ENCODE results near the gene PCMTD2.
"Not testable (repeated sequence)": the region's sequence is repeated elsewhere in the genome, so short reads cannot be mapped to it uniquely, and the experiment has no call there.

The PCMTD2 gene

GRCh38 chr20:64224351-64225170, 31.0 kb upstream of the PCMTD2 start:
- no peak for DNase-seq (ENCODE audit: low read depth in 3 of 3, low spot score in 1 of 3)

GRCh38 chr20:64225171-64225595, 30.4 kb upstream of the PCMTD2 start:
- DNase-seq (ENCODE audit: low read depth in 3 of 3, low spot score in 1 of 3), result no peak

GRCh38 chr20:64225828-64226598, 29.5 kb upstream of the PCMTD2 start:
- no peak for DNase-seq (ENCODE audit: low read depth in 3 of 3, low spot score in 1 of 3)

- no peak for DNase-seq (ENCODE audit: low read depth in 3 of 3, low spot score in 1 of 3)
Observed at GRCh38 chr20:64226686-64227580, 28.6 kb upstream of the PCMTD2 start.

- no peak for DNase-seq (ENCODE audit: low read depth in 3 of 3, low spot score in 1 of 3)
Observed at GRCh38 chr20:64228086-64228653, 27.4 kb upstream of the PCMTD2 start.

GRCh38 chr20:64228751-64229506, 26.6 kb upstream of the PCMTD2 start:
- DNase-seq (ENCODE audit: low read depth in 3 of 3, low spot score in 1 of 3), result no peak

GRCh38 chr20:64229507-64230061, 26.0 kb upstream of the PCMTD2 start:
- DNase-seq (ENCODE audit: low read depth in 3 of 3, low spot score in 1 of 3), result no peak

GRCh38 chr20:64230461-64231145, 24.9 kb upstream of the PCMTD2 start:
- no peak for DNase-seq (ENCODE audit: low read depth in 3 of 3, low spot score in 1 of 3)

- no peak for DNase-seq (ENCODE audit: low read depth in 3 of 3, low spot score in 1 of 3)
Observed at GRCh38 chr20:64231621-64232550, 23.7 kb upstream of the PCMTD2 start.

- no peak for DNase-seq (ENCODE audit: low read depth in 3 of 3, low spot score in 1 of 3)
Observed at GRCh38 chr20:64232794-64233193, 22.8 kb upstream of the PCMTD2 start.

GRCh38 chr20:64233725-64234124, 21.8 kb upstream of the PCMTD2 start:
- DNase-seq (ENCODE audit: low read depth in 3 of 3, low spot score in 1 of 3), result no peak

GRCh38 chr20:64234291-64234791, 21.2 kb upstream of the PCMTD2 start:
- DNase-seq (ENCODE audit: low read depth in 3 of 3, low spot score in 1 of 3), result no peak

GRCh38 chr20:64234921-64235565, 20.5 kb upstream of the PCMTD2 start:
- not testable (repeated sequence) for DNase-seq (ENCODE audit: low read depth in 3 of 3, low spot score in 1 of 3)

- no peak for DNase-seq (ENCODE audit: low read depth in 3 of 3, low spot score in 1 of 3)
Observed at GRCh38 chr20:64236137-64237088, 19.1 kb upstream of the PCMTD2 start.

- no peak for DNase-seq (ENCODE audit: low read depth in 3 of 3, low spot score in 1 of 3)
Observed at GRCh38 chr20:64237316-64237715, 18.2 kb upstream of the PCMTD2 start.

GRCh38 chr20:64238115-64238825, 17.3 kb upstream of the PCMTD2 start:
- DNase-seq (ENCODE audit: low read depth in 3 of 3, low spot score in 1 of 3), result no peak
